HL-60 (cell line): ENCODE measurements around the gene DOCK9.

Source experiments
- CTCF ChIP-seq: IDR thresholded peaks from one replicate; pipeline ENCODE4 v1.5.1; 2011; ENCODE audit warnings: low read length, control low read depth, inconsistent platforms; ENCODE audit not compliant: insufficient read depth
- GABPA ChIP-seq: IDR thresholded peaks from 2 replicates; pipeline ENCODE4 v1.6.1; 2012; ENCODE audit warnings: low read depth
- POLR2AphosphoS5 ChIP-seq: IDR thresholded peaks from 2 replicates; pipeline ENCODE4 v1.6.1; 2012; ENCODE audit warnings: low read depth

GRCh38 chr13:98851276-98851675, 126.6 kb downstream of the DOCK9 start:
- no peak for TF ChIP-seq CTCF
- TF ChIP-seq POLR2AphosphoS5: no peak
- TF ChIP-seq GABPA: no peak
